Measurements from ENCODE around the gene TMEM245. TPM values are rescaled to one million over a fixed set of nuclear protein-coding genes. Genes with fewer than 3 reads are reported as not detected.

Gene TMEM245
- total RNA-seq, 1 donor from 2014 or later = 52.2 TPM

DNA sequence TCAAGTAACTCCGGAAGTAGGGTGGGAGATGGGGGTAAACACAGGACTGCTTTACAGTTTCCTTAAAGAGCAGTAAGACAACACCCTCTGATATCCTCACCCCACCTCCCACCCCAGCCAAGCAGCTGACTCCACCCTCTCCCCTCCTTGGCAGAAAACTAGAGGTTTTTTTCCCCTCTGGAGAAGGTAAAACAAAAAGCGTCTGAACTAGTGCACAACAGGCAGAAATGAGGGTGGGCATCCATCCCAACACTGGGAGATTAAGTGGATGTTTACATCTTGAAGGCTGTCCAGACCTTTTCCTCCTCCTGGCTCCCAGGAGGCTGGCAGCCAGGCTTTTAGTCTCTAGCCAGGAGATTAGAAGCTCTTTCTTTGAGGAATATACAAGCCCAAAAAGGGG lies 92.6 kb downstream of the TMEM245 start:
- Mint-ChIP-seq H3K4me3 (ENCODE audit: unreplicated experiment) (no peak overlapping the region), H3K27ac (ENCODE audit: unreplicated experiment) (no peak overlapping the region), H3K4me1 (ENCODE audit: low read depth, unreplicated experiment) (peaks cover 13% of the 10 kb centered on the region), H3K27me3 (ENCODE audit: low read depth, unreplicated experiment) (no peaks in the 10 kb centered on the region), H3K9me3 (ENCODE audit: unreplicated experiment) (no peaks in the 10 kb centered on the region), H3K36me3 (ENCODE audit: low read depth, unreplicated experiment) (peaks cover 15% of the 10 kb centered on the region)
- Histone ChIP-seq H2AFZ (ENCODE audit: low read depth, low read length) (no peak overlapping the region), H3K27me3 (ENCODE audit: insufficient read depth, low read length) (no peaks in the 10 kb centered on the region), H3K79me2 (ENCODE audit: insufficient read depth, low read length) (peaks cover 2% of the 10 kb centered on the region), H3K4me1 (ENCODE audit: insufficient read depth, low read length) (no peaks in the 10 kb centered on the region), H4K20me1 (ENCODE audit: insufficient read depth, low read length) (peaks cover 11% of the 10 kb centered on the region), H3K9me3 (ENCODE audit: insufficient read depth, low read depth, low read length) (no peaks in the 10 kb centered on the region), H3K9ac (ENCODE audit: low read length) (no peak overlapping the region), H3K27ac (ENCODE audit: low read depth, low read length) (no peak overlapping the region), H3K4me2 (ENCODE audit: low read length) (no peak overlapping the region), H3K4me3 (ENCODE audit: insufficient read depth, low read depth, low read length) (no peak overlapping the region), H3K36me3 (ENCODE audit: insufficient read depth, low read length) (no peaks in the 10 kb centered on the region)
- no peak for TF ChIP-seq EZH2 (IDR thresholded peaks at IDR 0.05; ENCODE audit: insufficient read depth, low read length)
- TF ChIP-seq, protein P1, sequence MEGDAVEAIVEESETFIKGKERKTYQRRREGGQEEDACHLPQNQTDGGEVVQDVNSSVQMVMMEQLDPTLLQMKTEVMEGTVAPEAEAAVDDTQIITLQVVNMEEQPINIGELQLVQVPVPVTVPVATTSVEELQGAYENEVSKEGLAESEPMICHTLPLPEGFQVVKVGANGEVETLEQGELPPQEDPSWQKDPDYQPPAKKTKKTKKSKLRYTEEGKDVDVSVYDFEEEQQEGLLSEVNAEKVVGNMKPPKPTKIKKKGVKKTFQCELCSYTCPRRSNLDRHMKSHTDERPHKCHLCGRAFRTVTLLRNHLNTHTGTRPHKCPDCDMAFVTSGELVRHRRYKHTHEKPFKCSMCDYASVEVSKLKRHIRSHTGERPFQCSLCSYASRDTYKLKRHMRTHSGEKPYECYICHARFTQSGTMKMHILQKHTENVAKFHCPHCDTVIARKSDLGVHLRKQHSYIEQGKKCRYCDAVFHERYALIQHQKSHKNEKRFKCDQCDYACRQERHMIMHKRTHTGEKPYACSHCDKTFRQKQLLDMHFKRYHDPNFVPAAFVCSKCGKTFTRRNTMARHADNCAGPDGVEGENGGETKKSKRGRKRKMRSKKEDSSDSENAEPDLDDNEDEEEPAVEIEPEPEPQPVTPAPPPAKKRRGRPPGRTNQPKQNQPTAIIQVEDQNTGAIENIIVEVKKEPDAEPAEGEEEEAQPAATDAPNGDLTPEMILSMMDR (IDR thresholded peaks at IDR 0.05; ENCODE audit: insufficient read depth, low read depth, low read length) = no peak
- FAIRE-seq = no peak
- peak; percentile 12 for DNase-seq (ENCODE audit: low read depth)

DNA sequence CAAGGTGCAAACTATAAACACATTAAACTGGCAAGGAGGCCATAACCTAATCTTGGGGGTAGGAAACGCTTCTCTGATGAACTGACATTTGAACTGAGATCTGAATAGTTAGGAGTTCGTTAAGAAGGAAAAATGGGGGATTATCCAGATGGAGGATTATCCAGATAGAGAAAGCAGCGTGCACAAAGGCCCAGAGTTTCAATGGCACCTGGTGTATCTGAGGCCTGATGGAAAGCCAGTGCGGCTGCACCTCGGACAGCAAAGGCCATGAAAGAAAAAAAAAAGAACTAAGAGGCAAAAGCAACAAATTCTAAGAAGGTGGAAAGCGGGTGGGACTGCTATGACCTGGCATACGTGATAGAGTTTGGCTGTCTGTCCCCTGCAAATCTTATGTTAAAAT lies 93.4 kb downstream of the TMEM245 start:
- Histone ChIP-seq H2AFZ (ENCODE audit: low read depth, low read length) (no peak overlapping the region), H3K4me1 (ENCODE audit: insufficient read depth, low read length) (no peaks in the 10 kb centered on the region), H3K79me2 (ENCODE audit: insufficient read depth, low read length) (peaks cover 2% of the 10 kb centered on the region), H3K9ac (ENCODE audit: low read length) (no peak overlapping the region), H3K36me3 (ENCODE audit: insufficient read depth, low read length) (no peaks in the 10 kb centered on the region), H3K4me2 (ENCODE audit: low read length) (no peak overlapping the region), H3K9me3 (ENCODE audit: insufficient read depth, low read depth, low read length) (no peaks in the 10 kb centered on the region), H3K27ac (ENCODE audit: low read depth, low read length) (no peak overlapping the region), H4K20me1 (ENCODE audit: insufficient read depth, low read length) (peaks cover 14% of the 10 kb centered on the region), H3K4me3 (ENCODE audit: insufficient read depth, low read depth, low read length) (no peak overlapping the region), H3K27me3 (ENCODE audit: insufficient read depth, low read length) (no peaks in the 10 kb centered on the region)
- H3K9me3 Mint-ChIP-seq (ENCODE audit: unreplicated experiment) = no peaks in the 10 kb centered on the region
- no peak for TF ChIP-seq EZH2 (IDR thresholded peaks at IDR 0.05; ENCODE audit: insufficient read depth, low read length)
- TF ChIP-seq, protein P1 (IDR thresholded peaks at IDR 0.05; ENCODE audit: insufficient read depth, low read depth, low read length) = no peak
- FAIRE-seq (no peak), DNase-seq (ENCODE audit: low read depth) (no peak)
- no peak overlapping the region for H3K27ac Mint-ChIP-seq (ENCODE audit: unreplicated experiment)
- no peak overlapping the region for H3K4me3 Mint-ChIP-seq (ENCODE audit: unreplicated experiment)
- H3K4me1 Mint-ChIP-seq (ENCODE audit: low read depth, unreplicated experiment) = peaks cover 13% of the 10 kb centered on the region
- H3K36me3 Mint-ChIP-seq (ENCODE audit: low read depth, unreplicated experiment) = peaks cover 15% of the 10 kb centered on the region
- no peaks in the 10 kb centered on the region for H3K27me3 Mint-ChIP-seq (ENCODE audit: low read depth, unreplicated experiment)

DNA sequence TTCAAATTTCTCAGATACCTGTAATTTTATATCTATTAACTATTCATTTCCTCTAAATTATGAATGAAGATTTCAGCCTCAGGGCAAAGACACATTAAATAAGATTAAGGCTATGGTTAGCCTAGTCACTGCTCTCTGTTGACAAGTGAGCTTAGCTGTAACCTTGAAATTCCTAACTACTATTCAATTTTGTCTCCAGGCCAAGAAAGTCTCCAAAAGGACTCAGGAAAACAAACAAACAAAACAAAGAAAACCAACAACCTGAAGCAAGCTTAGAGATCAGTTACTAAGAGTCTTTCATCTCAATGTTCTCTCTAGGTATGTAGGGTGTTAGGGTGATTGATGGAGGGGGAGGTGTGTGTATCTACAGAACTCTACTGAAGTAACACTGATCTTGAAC lies 96.9 kb downstream of the TMEM245 start:
- Histone ChIP-seq H3K27ac (ENCODE audit: low read depth, low read length) (no peak overlapping the region), H3K4me1 (ENCODE audit: insufficient read depth, low read length) (no peaks in the 10 kb centered on the region), H3K4me2 (ENCODE audit: low read length) (no peak overlapping the region), H3K36me3 (ENCODE audit: insufficient read depth, low read length) (no peaks in the 10 kb centered on the region), H3K9ac (ENCODE audit: low read length) (no peak overlapping the region), H3K79me2 (ENCODE audit: insufficient read depth, low read length) (peaks cover 5% of the 10 kb centered on the region), H3K27me3 (ENCODE audit: insufficient read depth, low read length) (no peaks in the 10 kb centered on the region), H2AFZ (ENCODE audit: low read depth, low read length) (no peak overlapping the region), H3K4me3 (ENCODE audit: insufficient read depth, low read depth, low read length) (no peak overlapping the region), H4K20me1 (ENCODE audit: insufficient read depth, low read length) (peaks cover 18% of the 10 kb centered on the region), H3K9me3 (ENCODE audit: insufficient read depth, low read depth, low read length) (no peaks in the 10 kb centered on the region)
- DNase-seq (ENCODE audit: low read depth) (no peak), FAIRE-seq (no peak)
- Mint-ChIP-seq H3K9me3 (ENCODE audit: unreplicated experiment) (no peaks in the 10 kb centered on the region), H3K4me1 (ENCODE audit: low read depth, unreplicated experiment) (peaks cover 14% of the 10 kb centered on the region), H3K27ac (ENCODE audit: unreplicated experiment) (no peak overlapping the region), H3K27me3 (ENCODE audit: low read depth, unreplicated experiment) (no peaks in the 10 kb centered on the region), H3K36me3 (ENCODE audit: low read depth, unreplicated experiment) (peaks cover 13% of the 10 kb centered on the region), H3K4me3 (ENCODE audit: unreplicated experiment) (no peak overlapping the region)
- TF ChIP-seq EZH2 (IDR thresholded peaks at IDR 0.05; ENCODE audit: insufficient read depth, low read length) = no peak
- TF ChIP-seq, protein P1 (IDR thresholded peaks at IDR 0.05; ENCODE audit: insufficient read depth, low read depth, low read length) = no peak
